ENCODE results near the gene PRKD2.

PRKD2 gene

GRCh38 chr19:46639358-46640182 lies 77.3 kb downstream of the PRKD2 start (continued):
- TF ChIP-seq ZNF704 (tag by site-specific recombination; IDR thresholded peaks at IDR 0.05) (no peak), ZNF324 (tag by site-specific recombination; IDR thresholded peaks at IDR 0.05) (no peak), ZSCAN30 (tag by site-specific recombination; IDR thresholded peaks at IDR 0.05) (0 out of 2 replicates have a peak, but pooled peaks have one; percentile 15), ZNF624 (tag by site-specific recombination; IDR thresholded peaks at IDR 0.05) (no peak), ZNF10 (tag by site-specific recombination; IDR thresholded peaks at IDR 0.05) (peak; percentile 96), OVOL3 (tag by site-specific recombination; IDR thresholded peaks at IDR 0.05) (no peak), ZNF48 (tag by site-specific recombination; IDR thresholded peaks at IDR 0.05) (no peak), ZNF132 (tag by site-specific recombination; IDR thresholded peaks at IDR 0.05; ENCODE audit: borderline replicate concordance) (no peak), ZNF560 (tag by site-specific recombination; IDR thresholded peaks at IDR 0.05; ENCODE audit: borderline replicate concordance) (no peak), ZSCAN16 (tag by site-specific recombination; IDR thresholded peaks at IDR 0.05) (0 out of 2 replicates have a peak, but pooled peaks have one; percentile 76), ZBTB20 (tag by site-specific recombination; IDR thresholded peaks at IDR 0.05) (peak; percentile 81), ZNF692 (tag by site-specific recombination; IDR thresholded peaks at IDR 0.05) (peak; percentile 39; the same call in 1 of the 2 replicates), YY1 (tag by site-specific recombination; IDR thresholded peaks at IDR 0.05) (no peak), CTCF (tag by site-specific recombination; IDR thresholded peaks at IDR 0.05) (no peak), ZNF362 (tag by site-specific recombination; IDR thresholded peaks at IDR 0.05) (no peak), ZNF341 (tag by site-specific recombination; IDR thresholded peaks at IDR 0.05; ENCODE audit: low read depth) (no peak), PATZ1 (tag by site-specific recombination; IDR thresholded peaks at IDR 0.05) (no peak), ZSCAN18 (tag by site-specific recombination; IDR thresholded peaks at IDR 0.05) (no peak), SCRT2 (tag by site-specific recombination; IDR thresholded peaks at IDR 0.05) (no peak), ZNF571 (tag by site-specific recombination; IDR thresholded peaks at IDR 0.05) (no peak), ZFP41 (tag by site-specific recombination; IDR thresholded peaks at IDR 0.05; ENCODE audit: borderline replicate concordance) (no peak), ZNF600 (tag by site-specific recombination; IDR thresholded peaks at IDR 0.05) (0 out of 2 replicates have a peak, but pooled peaks have one; percentile 44), KLF10 (tag by site-specific recombination; IDR thresholded peaks at IDR 0.05) (no peak), PRDM4 (tag by site-specific recombination; IDR thresholded peaks at IDR 0.05) (no peak), SP7 (tag by site-specific recombination; IDR thresholded peaks at IDR 0.05) (peak; percentile 20; the same call in 1 of the 2 replicates), IKZF3 (tag by site-specific recombination; IDR thresholded peaks at IDR 0.05) (0 out of 2 replicates have a peak, but pooled peaks have one; percentile 15), ZNF37A (tag by site-specific recombination; IDR thresholded peaks at IDR 0.05) (no peak), KLF1 (tag by site-specific recombination; IDR thresholded peaks at IDR 0.05) (peak; percentile 77; the same call in 1 of the 2 replicates)
